Transverse colon (tissue), 4 donors: Measurements from ENCODE around the gene MYPN.

ENCODE experiments used
- CTCF ChIP-seq, 5 experiments: fragments of 200-600 bp in 3 of 5; fragments of 450-650 bp in 2 of 5; sonication (generic) in 3 of 5; IDR thresholded peaks; 1 replicate in 2 of 5; 2 replicates in 3 of 5; pipeline ENCODE4 v1.5.1; 2016 to 2017; ENCODE audit warnings: antibody characterized with exemption in 5 of 5, inconsistent platforms in 3 of 5, mild to moderate bottlenecking in 2 of 5, moderate library complexity in 1 of 5
- EP300 ChIP-seq: sonication (generic); formaldehyde crosslinking; IDR thresholded peaks from one replicate; pipeline ENCODE4 v1.6.1; 2017; ENCODE audit warnings: antibody characterized with exemption, low read depth
- POLR2A ChIP-seq: fragments of 450-650 bp; IDR thresholded peaks from one replicate; pipeline ENCODE4 v1.6.1; 2016; ENCODE audit warnings: antibody characterized with exemption, mild to moderate bottlenecking, moderate library complexity
- POLR2AphosphoS5 ChIP-seq, 3 donors: sonication (generic); formaldehyde crosslinking; IDR thresholded peaks; one replicate each; pipeline ENCODE4 v1.6.1; 2016; ENCODE audit warnings: antibody characterized with exemption in 3 of 3

GRCh38 chr10:68172324-68172723, 63.0 kb downstream of the MYPN start:
- TF ChIP-seq POLR2AphosphoS5 (IDR thresholded peaks at IDR 0.05) (no peak), CTCF (IDR thresholded peaks at IDR 0.05) (no peak), EP300 (no peak), POLR2A (no peak)
